Measurements from ENCODE around the gene MIF.
"Not testable (repeated sequence)": the region's sequence is repeated elsewhere in the genome, so short reads cannot be mapped to it uniquely, and the experiment has no call there.

Gene MIF

GRCh38 chr22:23901600-23901999 lies 7.4 kb downstream of the MIF start:
- DNase-seq (ENCODE audit: low read depth in 2 of 2), result no peak

- DNase-seq (ENCODE audit: low read depth in 2 of 2), result no peak
These were observed 9.3 kb downstream of the MIF start for GRCh38 chr22:23903328-23903971.

- DNase-seq (ENCODE audit: low read depth in 2 of 2), result no peak
These were observed 10.5 kb downstream of the MIF start for GRCh38 chr22:23904573-23905254.

- no peak for DNase-seq (ENCODE audit: low read depth in 2 of 2)
These were observed 12.5 kb downstream of the MIF start for GRCh38 chr22:23906641-23907040.

GRCh38 chr22:23907423-23907822 lies 13.2 kb downstream of the MIF start:
- not testable (repeated sequence) for DNase-seq (ENCODE audit: low read depth in 2 of 2)

GRCh38 chr22:23908587-23909205 lies 14.5 kb downstream of the MIF start:
- DNase-seq (ENCODE audit: low read depth in 2 of 2), result no peak

GRCh38 chr22:23909296-23909898 lies 15.2 kb downstream of the MIF start:
- DNase-seq (ENCODE audit: low read depth in 2 of 2), result no peak

- no peak for DNase-seq (ENCODE audit: low read depth in 2 of 2)
These were observed 16.5 kb downstream of the MIF start for GRCh38 chr22:23910496-23911190.

GRCh38 chr22:23911318-23911980 lies 17.3 kb downstream of the MIF start:
- DNase-seq (ENCODE audit: low read depth in 2 of 2), result no peak

- DNase-seq (ENCODE audit: low read depth in 2 of 2), result no peak
These were observed 18.2 kb downstream of the MIF start for GRCh38 chr22:23912293-23912903.

GRCh38 chr22:23913306-23913660 lies 19.1 kb downstream of the MIF start:
- no peak for DNase-seq (ENCODE audit: low read depth in 2 of 2)

- DNase-seq (ENCODE audit: low read depth in 2 of 2), result peak; percentile 95 to 98
These were observed 19.6 kb downstream of the MIF start for GRCh38 chr22:23913661-23914353.

- DNase-seq (ENCODE audit: low read depth in 2 of 2), result no peak
These were observed 21.1 kb downstream of the MIF start for GRCh38 chr22:23915290-23915689.

GRCh38 chr22:23920267-23920611 lies 26.1 kb downstream of the MIF start:
- not testable (repeated sequence) for DNase-seq (ENCODE audit: low read depth in 2 of 2)

GRCh38 chr22:23921586-23922201 lies 27.5 kb downstream of the MIF start:
- not testable (repeated sequence) for DNase-seq (ENCODE audit: low read depth in 2 of 2)

- no peak for DNase-seq (ENCODE audit: low read depth in 2 of 2)
These were observed 28.7 kb downstream of the MIF start for GRCh38 chr22:23922921-23923320.

- no peak for DNase-seq (ENCODE audit: low read depth in 2 of 2)
These were observed 30.9 kb downstream of the MIF start for GRCh38 chr22:23925020-23925606.

GRCh38 chr22:23926561-23926960 lies 32.4 kb downstream of the MIF start:
- no peak for DNase-seq (ENCODE audit: low read depth in 2 of 2)

- no peak for DNase-seq (ENCODE audit: low read depth in 2 of 2)
These were observed 44.3 kb downstream of the MIF start for GRCh38 chr22:23938328-23939016.
